Prostate gland (tissue), 2 donors: ENCODE results near the gene CYTH1. TPM values are rescaled to one million over a fixed set of nuclear protein-coding genes. Genes with fewer than 3 reads are reported as not detected.

ENCODE experiments used
- DNase-seq: peaks from one replicate; pipeline ENCODE4 v3.0.0-alpha.2; 2019; ENCODE audit warnings: low spot score
- H3K27ac ChIP-seq, 2 donors: fragments of 200-600 bp; sonication (generic); 2 replicates each; pipeline ENCODE4 v1.5.1; 2017 to 2019
- H3K27me3 ChIP-seq: fragments of 200-600 bp; sonication (generic); replicated peaks from 2 replicates; pipeline ENCODE4 v1.5.1; 2019; ENCODE audit not compliant: insufficient read depth
- H3K36me3 ChIP-seq, 2 donors: fragments of 200-600 bp; sonication (generic); 1 replicate in 1 of 2; 2 replicates in 1 of 2; pipeline versions ENCODE4 v1.5.1 to v1.8.1; 2017 to 2019
- H3K4me1 ChIP-seq: fragments of 200-600 bp; sonication (generic); replicated peaks from 2 replicates; pipeline ENCODE4 v1.5.1; 2019
- H3K4me3 ChIP-seq, 2 donors: fragments of 200-600 bp; sonication (generic); 2 replicates each; pipeline ENCODE4 v1.5.1; 2017 to 2019
- H3K9me3 ChIP-seq: fragments of 200-600 bp; sonication (generic); 2 replicates; pipeline ENCODE4 v1.5.1; 2017
- POLR2A ChIP-seq: fragments of 450-650 bp; IDR thresholded peaks from one replicate; pipeline ENCODE4 v1.6.1; 2016; ENCODE audit warnings: antibody characterized with exemption, mild to moderate bottlenecking
- POLR2AphosphoS5 ChIP-seq: sonication (generic); formaldehyde crosslinking; IDR thresholded peaks from one replicate; pipeline ENCODE4 v1.6.1; 2017; ENCODE audit warnings: antibody characterized with exemption
- WGBS: methylation state at CpG from one replicate; pipeline ENCODE4 v1.1.5; 2018; 5-methylcytosine and 5-hydroxymethylcytosine counted together
- intact Hi-C: fragments of 100-400 bp; cut with DNase I; formaldehyde crosslinking; loops from one replicate; pipeline ENCODE4 v1.14.2; 2022
- total RNA-seq, 2 donors: library from RNA; depleted of rRNA; stranded (reverse); fragments of >200 nt; gene quantifications; one replicate each; pipeline ENCODE4 v1.1.0, GENCODE V29; 2016
- TF ChIP-seq, protein P1 (sequence below), 4 experiments: fragments of 200-600 bp in 2 of 4; fragments of 450-650 bp in 2 of 4; sonication (generic) in 2 of 4; IDR thresholded peaks; 1 replicate in 3 of 4; 2 replicates in 1 of 4; pipeline ENCODE4 v1.5.1; 2016 to 2019; ENCODE audit warnings: antibody characterized with exemption in 4 of 4, mild to moderate bottlenecking in 2 of 4, moderate library complexity in 2 of 4

CYTH1 gene
- total RNA-seq, 2 donors from 2014 or later = 65.2 to 73.9 TPM

- H3K27ac ChIP-seq = no peak overlapping the region
- no peaks in the 10 kb centered on the region for H3K27me3 ChIP-seq
- H3K36me3 ChIP-seq = no peaks in the 10 kb centered on the region
- H3K4me1 ChIP-seq = no peaks in the 10 kb centered on the region
- no peaks in the 10 kb centered on the region for H3K9me3 ChIP-seq
- no peak for DNase-seq
- H3K4me3 ChIP-seq = no peak overlapping the region
- intact Hi-C loops = no loop called here
- TF ChIP-seq, protein P1, sequence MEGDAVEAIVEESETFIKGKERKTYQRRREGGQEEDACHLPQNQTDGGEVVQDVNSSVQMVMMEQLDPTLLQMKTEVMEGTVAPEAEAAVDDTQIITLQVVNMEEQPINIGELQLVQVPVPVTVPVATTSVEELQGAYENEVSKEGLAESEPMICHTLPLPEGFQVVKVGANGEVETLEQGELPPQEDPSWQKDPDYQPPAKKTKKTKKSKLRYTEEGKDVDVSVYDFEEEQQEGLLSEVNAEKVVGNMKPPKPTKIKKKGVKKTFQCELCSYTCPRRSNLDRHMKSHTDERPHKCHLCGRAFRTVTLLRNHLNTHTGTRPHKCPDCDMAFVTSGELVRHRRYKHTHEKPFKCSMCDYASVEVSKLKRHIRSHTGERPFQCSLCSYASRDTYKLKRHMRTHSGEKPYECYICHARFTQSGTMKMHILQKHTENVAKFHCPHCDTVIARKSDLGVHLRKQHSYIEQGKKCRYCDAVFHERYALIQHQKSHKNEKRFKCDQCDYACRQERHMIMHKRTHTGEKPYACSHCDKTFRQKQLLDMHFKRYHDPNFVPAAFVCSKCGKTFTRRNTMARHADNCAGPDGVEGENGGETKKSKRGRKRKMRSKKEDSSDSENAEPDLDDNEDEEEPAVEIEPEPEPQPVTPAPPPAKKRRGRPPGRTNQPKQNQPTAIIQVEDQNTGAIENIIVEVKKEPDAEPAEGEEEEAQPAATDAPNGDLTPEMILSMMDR (IDR thresholded peaks at IDR 0.05) = no peak
- TF ChIP-seq POLR2A (no peak), POLR2AphosphoS5 (no peak)
- WGBS = 90% methylated on average over 2 of the region's 2 CpGs
Measured at GRCh38 chr17:78654325-78654724, 127.7 kb downstream of the CYTH1 start.

DNA sequence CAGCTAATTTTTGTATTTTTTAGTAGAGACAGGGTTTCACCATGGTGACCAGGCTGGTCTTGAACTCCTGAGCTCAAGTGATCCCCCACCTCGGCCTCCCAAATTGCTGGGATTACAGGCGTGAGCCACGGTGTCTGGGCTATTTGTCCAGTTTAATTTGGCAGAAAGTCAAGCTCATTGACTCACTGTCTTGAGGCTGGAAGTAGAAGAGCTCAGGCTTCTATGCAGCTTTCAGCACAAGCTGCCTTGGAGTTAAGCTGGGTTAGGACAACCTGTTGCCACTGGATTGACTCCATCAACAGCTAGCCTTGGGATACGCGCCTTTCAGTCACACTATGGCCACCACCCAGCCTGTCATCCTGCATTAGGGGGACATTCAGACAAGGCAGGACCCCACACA is 128.7 kb downstream of the CYTH1 start:
- no peak for DNase-seq
- TF ChIP-seq, protein P1 (IDR thresholded peaks at IDR 0.05) = no peak
- TF ChIP-seq POLR2A (no peak), POLR2AphosphoS5 (no peak)
- Histone ChIP-seq H3K9me3 (no peaks in the 10 kb centered on the region), H3K4me1 (no peaks in the 10 kb centered on the region), H3K36me3 (no peaks in the 10 kb centered on the region), H3K4me3 (no peak overlapping the region), H3K27ac (no peak overlapping the region), H3K27me3 (no peaks in the 10 kb centered on the region)
- 75% methylated on average over 5 of the region's 5 CpGs for WGBS
- intact Hi-C loops = no loop called here

- DNase-seq = no peak
- WGBS = 80% methylated on average over 11 of the region's 11 CpGs
- intact Hi-C loops = no loop called here
- Histone ChIP-seq H3K36me3 (no peaks in the 10 kb centered on the region), H3K9me3 (no peaks in the 10 kb centered on the region), H3K27ac (no peak overlapping the region), H3K27me3 (no peaks in the 10 kb centered on the region), H3K4me3 (no peak overlapping the region), H3K4me1 (no peaks in the 10 kb centered on the region)
- TF ChIP-seq POLR2A (no peak), POLR2AphosphoS5 (no peak)
- TF ChIP-seq, protein P1 (IDR thresholded peaks at IDR 0.05) = no peak
Measured at GRCh38 chr17:78652913-78653312, 129.2 kb downstream of the CYTH1 start.

- Histone ChIP-seq H3K27me3 (no peaks in the 10 kb centered on the region), H3K4me1 (no peaks in the 10 kb centered on the region), H3K36me3 (no peaks in the 10 kb centered on the region), H3K9me3 (no peaks in the 10 kb centered on the region), H3K27ac (no peak overlapping the region), H3K4me3 (no peak overlapping the region)
- TF ChIP-seq, protein P1 (IDR thresholded peaks at IDR 0.05) = no peak
- TF ChIP-seq POLR2AphosphoS5 (no peak), POLR2A (no peak)
- 100% methylated on average over 1 of the region's 1 CpG for WGBS
- intact Hi-C loops = no loop called here
- no peak for DNase-seq
Measured at GRCh38 chr17:78652024-78652423, 130.0 kb downstream of the CYTH1 start.

DNA sequence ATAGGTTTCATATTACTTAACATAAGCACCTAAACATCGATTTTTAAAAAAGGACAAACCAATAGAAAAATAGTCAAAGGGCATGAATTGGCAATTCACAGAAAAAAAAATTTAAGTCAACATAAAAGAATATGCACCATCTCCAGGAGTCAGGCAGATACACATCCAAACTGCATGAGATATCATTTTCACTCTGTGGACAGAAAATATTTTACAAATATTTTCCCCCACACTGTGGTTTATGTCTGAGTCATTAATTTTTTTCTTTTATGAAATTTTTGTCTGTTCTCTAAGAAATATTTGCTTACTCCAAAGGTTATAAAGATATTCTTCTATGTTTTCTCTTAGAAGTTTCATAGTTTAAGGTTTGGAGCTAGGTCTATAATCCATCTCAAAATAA is 130.5 kb downstream of the CYTH1 start:
- Histone ChIP-seq H3K36me3 (no peaks in the 10 kb centered on the region), H3K27me3 (no peaks in the 10 kb centered on the region), H3K27ac (no peak overlapping the region), H3K4me1 (no peaks in the 10 kb centered on the region), H3K9me3 (no peaks in the 10 kb centered on the region), H3K4me3 (no peak overlapping the region)
- TF ChIP-seq POLR2AphosphoS5 = no peak
- TF ChIP-seq POLR2A = no peak
- TF ChIP-seq, protein P1 (IDR thresholded peaks at IDR 0.05) = no peak
- 68% methylated on average over 1 of the region's 1 CpG for whole genome bisulfite sequencing
- intact Hi-C loops = no loop called here
- no peak for DNase-seq
